ENCODE measurements around the gene DDIT3. TPM values are rescaled to one million over a fixed set of nuclear protein-coding genes. Genes with fewer than 3 reads are reported as not detected.
"Not testable (repeated sequence)": the region's sequence is repeated elsewhere in the genome, so short reads cannot be mapped to it uniquely, and the experiment has no call there.

Gene DDIT3
- total and polyA plus RNA-seq, 2 donors (not counting 1 experiment from before 2014, with no cell fraction given): 57.8 to 265 TPM

GRCh38 chr12:57515408-57515933 lies 4.8 kb downstream of the DDIT3 start:
- H3K4me2 ChIP-seq (ENCODE audit: extremely low read depth, insufficient read depth, low read length): no peak overlapping the region
- H3K9ac ChIP-seq (ENCODE audit: insufficient read depth, low read length): no peak overlapping the region
- TF ChIP-seq CTCF (conservative IDR thresholded peaks at IDR 0.05 in 1 of 2, IDR thresholded peaks at IDR 0.05 in 1 of 2; ENCODE audit: low read depth in 1 of 2, low read length in 2 of 2) (no peak), EZH2 (IDR thresholded peaks at IDR 0.05; ENCODE audit: low read length, missing control alignments) (no peak)
- DNase-seq (ENCODE audit: low read depth in 2 of 2): no peak
- peaks cover 36% of the 10 kb centered on the region for H3K79me2 ChIP-seq (ENCODE audit: control insufficient read depth, insufficient read depth, low read length)
- H3K27me3 ChIP-seq (ENCODE audit: control insufficient read depth, insufficient read depth, low read length): no peaks in the 10 kb centered on the region
- no peak overlapping the region for H3K4me3 ChIP-seq (replicated peaks in 1 of 4; ENCODE audit: control extremely low read depth in 1 of 4, insufficient read depth in 1 of 4, low read depth in 3 of 4, low read length in 4 of 4)
- H3K4me1 ChIP-seq (ENCODE audit: control insufficient read depth, extremely low read depth, insufficient read depth, low read length): peaks cover 14% of the 10 kb centered on the region
- H3K9me3 ChIP-seq (ENCODE audit: control insufficient read depth, insufficient read depth, low read depth, low read length): no peaks in the 10 kb centered on the region
- H3K36me3 ChIP-seq (ENCODE audit: control insufficient read depth, insufficient read depth, low read length): peaks cover 30% of the 10 kb centered on the region
- peaks cover 3% of the 10 kb centered on the region for H4K20me1 ChIP-seq (ENCODE audit: control insufficient read depth, extremely low read depth, insufficient read depth, low read length)
- H2AFZ ChIP-seq (ENCODE audit: low read length): no peak overlapping the region
- no peak overlapping the region for H3K27ac ChIP-seq (ENCODE audit: insufficient read depth, low read length)

GRCh38 chr12:57514720-57515407 lies 5.5 kb downstream of the DDIT3 start:
- no peak for DNase-seq (ENCODE audit: low read depth in 2 of 2)
- Histone ChIP-seq H3K27ac (ENCODE audit: insufficient read depth, low read length) (no peak overlapping the region), H3K4me2 (ENCODE audit: extremely low read depth, insufficient read depth, low read length) (no peak overlapping the region), H3K36me3 (ENCODE audit: control insufficient read depth, insufficient read depth, low read length) (peaks cover 30% of the 10 kb centered on the region), H3K79me2 (ENCODE audit: control insufficient read depth, insufficient read depth, low read length) (peaks cover 32% of the 10 kb centered on the region), H3K4me3 (replicated peaks in 1 of 4; ENCODE audit: control extremely low read depth in 1 of 4, insufficient read depth in 1 of 4, low read depth in 3 of 4, low read length in 4 of 4) (no peak overlapping the region), H2AFZ (ENCODE audit: low read length) (no peak overlapping the region), H3K4me1 (ENCODE audit: control insufficient read depth, extremely low read depth, insufficient read depth, low read length) (peaks cover 14% of the 10 kb centered on the region), H4K20me1 (ENCODE audit: control insufficient read depth, extremely low read depth, insufficient read depth, low read length) (peaks cover 3% of the 10 kb centered on the region), H3K9me3 (ENCODE audit: control insufficient read depth, insufficient read depth, low read depth, low read length) (no peaks in the 10 kb centered on the region), H3K9ac (ENCODE audit: insufficient read depth, low read length) (no peak overlapping the region), H3K27me3 (ENCODE audit: control insufficient read depth, insufficient read depth, low read length) (no peaks in the 10 kb centered on the region)
- no peak for TF ChIP-seq CTCF (conservative IDR thresholded peaks at IDR 0.05 in 1 of 2, IDR thresholded peaks at IDR 0.05 in 1 of 2; ENCODE audit: low read depth in 1 of 2, low read length in 2 of 2)
- TF ChIP-seq EZH2 (IDR thresholded peaks at IDR 0.05; ENCODE audit: low read length, missing control alignments): no peak

GRCh38 chr12:57514246-57514645 lies 6.1 kb downstream of the DDIT3 start:
- peaks cover 30% of the 10 kb centered on the region for H3K36me3 ChIP-seq (ENCODE audit: control insufficient read depth, insufficient read depth, low read length)
- H3K4me2 ChIP-seq (ENCODE audit: extremely low read depth, insufficient read depth, low read length); H4K20me1 ChIP-seq (ENCODE audit: control insufficient read depth, extremely low read depth, insufficient read depth, low read length); H3K9me3 ChIP-seq (ENCODE audit: control insufficient read depth, insufficient read depth, low read depth, low read length); H3K27ac ChIP-seq (ENCODE audit: insufficient read depth, low read length); H2AFZ ChIP-seq (ENCODE audit: low read length); DNase-seq (ENCODE audit: low read depth in 2 of 2); H3K27me3 ChIP-seq (ENCODE audit: control insufficient read depth, insufficient read depth, low read length); H3K4me3 ChIP-seq (replicated peaks in 1 of 4; ENCODE audit: control extremely low read depth in 1 of 4, insufficient read depth in 1 of 4, low read depth in 3 of 4, low read length in 4 of 4); H3K9ac ChIP-seq (ENCODE audit: insufficient read depth, low read length): not testable (repeated sequence)
- H3K4me1 ChIP-seq (ENCODE audit: control insufficient read depth, extremely low read depth, insufficient read depth, low read length): peaks cover 14% of the 10 kb centered on the region
- peaks cover 26% of the 10 kb centered on the region for H3K79me2 ChIP-seq (ENCODE audit: control insufficient read depth, insufficient read depth, low read length)

GRCh38 chr12:57513677-57514076 lies 6.6 kb downstream of the DDIT3 start:
- H3K4me2 ChIP-seq (ENCODE audit: extremely low read depth, insufficient read depth, low read length); H3K27me3 ChIP-seq (ENCODE audit: control insufficient read depth, insufficient read depth, low read length); H3K9ac ChIP-seq (ENCODE audit: insufficient read depth, low read length); H2AFZ ChIP-seq (ENCODE audit: low read length); H4K20me1 ChIP-seq (ENCODE audit: control insufficient read depth, extremely low read depth, insufficient read depth, low read length); H3K27ac ChIP-seq (ENCODE audit: insufficient read depth, low read length); H3K9me3 ChIP-seq (ENCODE audit: control insufficient read depth, insufficient read depth, low read depth, low read length); DNase-seq (ENCODE audit: low read depth in 2 of 2); H3K4me3 ChIP-seq (replicated peaks in 1 of 4; ENCODE audit: control extremely low read depth in 1 of 4, insufficient read depth in 1 of 4, low read depth in 3 of 4, low read length in 4 of 4): not testable (repeated sequence)
- Histone ChIP-seq H3K36me3 (ENCODE audit: control insufficient read depth, insufficient read depth, low read length) (peaks cover 30% of the 10 kb centered on the region), H3K79me2 (ENCODE audit: control insufficient read depth, insufficient read depth, low read length) (peaks cover 20% of the 10 kb centered on the region), H3K4me1 (ENCODE audit: control insufficient read depth, extremely low read depth, insufficient read depth, low read length) (peaks cover 14% of the 10 kb centered on the region)
